ENCODE results near the gene CALM1. TPM values are rescaled to one million over a fixed set of nuclear protein-coding genes. Genes with fewer than 3 reads are reported as not detected.

CALM1 gene
- total RNA-seq, 3 donors from 2014 or later (not counting 1 experiment from before 2014, with no cell fraction given): 868 to 1,074 (median 907) TPM

- intact Hi-C loops (cut with micrococcal nuclease): no loop called here
- Mint-ChIP-seq H3K4me3 (no peak overlapping the region), H3K27me3 (ENCODE audit: low read depth in 2 of 2) (peaks cover 6 to 12% of the 10 kb centered on the region in 2 donors), H3K27ac (no peak overlapping the region), H3K4me1 (no peaks in the 10 kb centered on the region), H3K36me3 (no peaks in the 10 kb centered on the region), H3K9me3 (no peaks in the 10 kb centered on the region)
- Histone ChIP-seq H3K4me1 (ENCODE audit: control insufficient read depth, insufficient read depth, low read length) (no peaks in the 10 kb centered on the region), H3K9me3 (ENCODE audit: control insufficient read depth, insufficient read depth, low read length) (no peaks in the 10 kb centered on the region), H3K4me3 (ENCODE audit: low read length) (no peak overlapping the region), H3K36me3 (ENCODE audit: control insufficient read depth, insufficient read depth, low read length) (no peaks in the 10 kb centered on the region), H3K27me3 (ENCODE audit: control insufficient read depth, insufficient read depth, low read length) (no peaks in the 10 kb centered on the region), H3K27ac (ENCODE audit: low read length) (no peak overlapping the region)
- DNase-seq (no peak), ATAC-seq (no peak)
- WGBS (ENCODE audit: insufficient coverage): 74% methylated on average over 2 of the region's 2 CpGs
- TF ChIP-seq, protein P1, sequence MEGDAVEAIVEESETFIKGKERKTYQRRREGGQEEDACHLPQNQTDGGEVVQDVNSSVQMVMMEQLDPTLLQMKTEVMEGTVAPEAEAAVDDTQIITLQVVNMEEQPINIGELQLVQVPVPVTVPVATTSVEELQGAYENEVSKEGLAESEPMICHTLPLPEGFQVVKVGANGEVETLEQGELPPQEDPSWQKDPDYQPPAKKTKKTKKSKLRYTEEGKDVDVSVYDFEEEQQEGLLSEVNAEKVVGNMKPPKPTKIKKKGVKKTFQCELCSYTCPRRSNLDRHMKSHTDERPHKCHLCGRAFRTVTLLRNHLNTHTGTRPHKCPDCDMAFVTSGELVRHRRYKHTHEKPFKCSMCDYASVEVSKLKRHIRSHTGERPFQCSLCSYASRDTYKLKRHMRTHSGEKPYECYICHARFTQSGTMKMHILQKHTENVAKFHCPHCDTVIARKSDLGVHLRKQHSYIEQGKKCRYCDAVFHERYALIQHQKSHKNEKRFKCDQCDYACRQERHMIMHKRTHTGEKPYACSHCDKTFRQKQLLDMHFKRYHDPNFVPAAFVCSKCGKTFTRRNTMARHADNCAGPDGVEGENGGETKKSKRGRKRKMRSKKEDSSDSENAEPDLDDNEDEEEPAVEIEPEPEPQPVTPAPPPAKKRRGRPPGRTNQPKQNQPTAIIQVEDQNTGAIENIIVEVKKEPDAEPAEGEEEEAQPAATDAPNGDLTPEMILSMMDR (IDR thresholded peaks at IDR 0.05): no peak
These were observed 45.6 kb downstream of the CALM1 start for GRCh38 chr14:90442388-90442787.

GRCh38 chr14:90443161-90444076, 46.6 kb downstream of the CALM1 start:
- H3K27ac Mint-ChIP-seq: no peak overlapping the region
- 66% methylated on average over 16 of the region's 16 CpGs for WGBS (ENCODE audit: insufficient coverage)
- intact Hi-C loops (cut with micrococcal nuclease): no loop called here
- H3K36me3 ChIP-seq (ENCODE audit: control insufficient read depth, insufficient read depth, low read length): no peaks in the 10 kb centered on the region
- H3K36me3 Mint-ChIP-seq: no peaks in the 10 kb centered on the region
- H3K27me3 ChIP-seq (ENCODE audit: control insufficient read depth, insufficient read depth, low read length): no peaks in the 10 kb centered on the region
- H3K9me3 ChIP-seq (ENCODE audit: control insufficient read depth, insufficient read depth, low read length): no peaks in the 10 kb centered on the region
- H3K27me3 Mint-ChIP-seq (ENCODE audit: low read depth in 2 of 2): peaks cover 10 to 12% of the 10 kb centered on the region in 2 donors
- DNase-seq (no peak), ATAC-seq (no peak)
- no peaks in the 10 kb centered on the region for H3K4me1 Mint-ChIP-seq
- no peaks in the 10 kb centered on the region for H3K4me1 ChIP-seq (ENCODE audit: control insufficient read depth, insufficient read depth, low read length)
- H3K4me3 ChIP-seq (ENCODE audit: low read length): no peak overlapping the region
- TF ChIP-seq, protein P1 (IDR thresholded peaks at IDR 0.05): no peak
- no peak overlapping the region for H3K4me3 Mint-ChIP-seq
- no peaks in the 10 kb centered on the region for H3K9me3 Mint-ChIP-seq
- no peak overlapping the region for H3K27ac ChIP-seq (ENCODE audit: low read length)

DNA sequence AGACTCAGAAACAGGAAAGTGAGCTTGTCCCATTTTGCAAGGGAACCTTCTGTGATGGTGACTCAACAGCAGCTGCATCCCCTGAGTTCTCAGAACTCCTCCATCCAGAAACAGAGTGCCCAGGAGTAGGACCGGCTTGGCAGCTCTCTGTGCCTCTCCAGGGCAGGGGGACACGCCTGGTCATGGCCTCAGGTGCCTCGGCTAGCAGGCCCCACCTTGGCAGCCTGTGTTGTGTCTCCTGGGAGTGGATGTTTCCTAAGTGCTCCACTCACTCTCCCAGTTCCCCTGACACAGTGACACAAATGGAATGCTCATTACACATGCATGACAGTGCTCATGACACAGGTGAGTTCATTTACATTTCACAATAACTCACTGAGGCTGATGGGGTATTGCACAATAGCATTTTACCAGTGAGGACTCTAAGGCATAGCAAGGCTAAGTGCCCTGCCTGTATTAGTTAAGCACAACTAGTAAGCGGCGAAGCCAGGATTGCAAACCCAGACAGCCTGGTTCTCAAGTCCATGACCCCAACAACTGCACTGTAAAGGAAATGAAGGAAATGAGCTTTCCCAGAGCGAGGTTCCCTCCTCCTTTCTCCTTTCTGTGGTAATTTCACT, 47.4 kb downstream of the CALM1 start:
- Mint-ChIP-seq H3K4me3 (no peak overlapping the region), H3K4me1 (no peaks in the 10 kb centered on the region), H3K27ac (no peak overlapping the region), H3K36me3 (no peaks in the 10 kb centered on the region), H3K9me3 (no peaks in the 10 kb centered on the region), H3K27me3 (ENCODE audit: low read depth in 2 of 2) (peaks cover 10 to 12% of the 10 kb centered on the region in 2 donors)
- TF ChIP-seq, protein P1 (IDR thresholded peaks at IDR 0.05): no peak
- H3K4me3 ChIP-seq (ENCODE audit: low read length): no peak overlapping the region
- no peaks in the 10 kb centered on the region for H3K4me1 ChIP-seq (ENCODE audit: control insufficient read depth, insufficient read depth, low read length)
- 66% methylated on average over 6 of the region's 6 CpGs for WGBS (ENCODE audit: insufficient coverage)
- no peaks in the 10 kb centered on the region for H3K9me3 ChIP-seq (ENCODE audit: control insufficient read depth, insufficient read depth, low read length)
- no peaks in the 10 kb centered on the region for H3K27me3 ChIP-seq (ENCODE audit: control insufficient read depth, insufficient read depth, low read length)
- H3K36me3 ChIP-seq (ENCODE audit: control insufficient read depth, insufficient read depth, low read length): no peaks in the 10 kb centered on the region
- intact Hi-C loops (cut with micrococcal nuclease): no loop called here
- DNase-seq (no peak), ATAC-seq (no peak)
- no peak overlapping the region for H3K27ac ChIP-seq (ENCODE audit: low read length)

Measured in natural killer cell (primary cell).